ENCODE measurements around the gene FDX2. TPM values are rescaled to one million over a fixed set of nuclear protein-coding genes. Genes with fewer than 3 reads are reported as not detected.
A peak's percentile ranks its signal among the peaks of the same experiment; 100 is the strongest.

The FDX2 gene
- total and polyA plus RNA-seq, 4 donors, result 5.8 to 18.7 (median 10.0) TPM

DNA sequence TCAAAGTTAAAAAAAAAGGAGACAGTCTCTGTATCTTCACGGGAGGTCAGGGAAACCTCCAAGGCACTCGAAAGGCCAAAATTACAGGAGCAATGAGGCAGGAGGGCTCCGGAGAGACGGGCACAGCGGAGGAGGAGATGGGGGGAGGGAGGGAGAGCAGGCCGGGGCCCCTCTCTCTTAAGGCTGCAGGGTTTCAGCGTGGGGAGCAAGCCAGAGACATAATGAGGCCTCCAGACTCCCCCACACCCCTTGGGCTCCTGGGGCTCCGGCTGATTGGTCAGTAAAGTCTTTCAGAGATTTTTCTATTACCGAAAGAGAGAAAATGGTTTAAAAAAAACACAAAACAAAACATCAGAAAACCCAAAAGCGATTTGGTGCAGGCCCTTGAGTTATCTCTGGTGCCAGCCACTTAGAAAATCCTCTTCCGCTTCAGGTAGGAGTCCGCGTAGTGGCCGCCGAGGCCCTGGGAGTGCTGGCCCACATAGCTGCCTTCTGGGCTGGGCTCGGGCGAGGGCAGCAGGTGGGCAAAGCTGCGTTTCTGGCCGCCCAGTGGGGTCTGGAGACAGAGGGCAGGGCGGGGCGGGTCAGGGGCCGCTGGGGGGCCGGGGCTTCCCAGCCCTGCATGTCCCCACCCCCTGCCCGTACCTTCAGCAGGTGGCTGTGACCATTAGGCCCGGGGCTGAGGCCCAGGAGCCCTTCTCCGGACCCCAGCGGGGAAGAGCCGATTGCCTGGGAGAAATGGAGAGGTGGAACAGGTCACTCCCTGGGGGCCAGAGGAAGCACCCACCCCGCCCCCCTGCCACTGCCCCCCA is 1.4 kb upstream of the FDX2 start (continued):
- TF ChIP-seq FOXA2 (IDR thresholded peaks at IDR 0.05) (no peak), HNF4A (conservative IDR thresholded peaks at IDR 0.05) (no peak), HNF4G (IDR thresholded peaks at IDR 0.05) (no peak), NR2F2 (IDR thresholded peaks at IDR 0.05) (no peak)
- TF ChIP-seq, protein P1, sequence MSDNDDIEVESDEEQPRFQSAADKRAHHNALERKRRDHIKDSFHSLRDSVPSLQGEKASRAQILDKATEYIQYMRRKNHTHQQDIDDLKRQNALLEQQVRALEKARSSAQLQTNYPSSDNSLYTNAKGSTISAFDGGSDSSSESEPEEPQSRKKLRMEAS (IDR thresholded peaks at IDR 0.05), result no peak

DNA sequence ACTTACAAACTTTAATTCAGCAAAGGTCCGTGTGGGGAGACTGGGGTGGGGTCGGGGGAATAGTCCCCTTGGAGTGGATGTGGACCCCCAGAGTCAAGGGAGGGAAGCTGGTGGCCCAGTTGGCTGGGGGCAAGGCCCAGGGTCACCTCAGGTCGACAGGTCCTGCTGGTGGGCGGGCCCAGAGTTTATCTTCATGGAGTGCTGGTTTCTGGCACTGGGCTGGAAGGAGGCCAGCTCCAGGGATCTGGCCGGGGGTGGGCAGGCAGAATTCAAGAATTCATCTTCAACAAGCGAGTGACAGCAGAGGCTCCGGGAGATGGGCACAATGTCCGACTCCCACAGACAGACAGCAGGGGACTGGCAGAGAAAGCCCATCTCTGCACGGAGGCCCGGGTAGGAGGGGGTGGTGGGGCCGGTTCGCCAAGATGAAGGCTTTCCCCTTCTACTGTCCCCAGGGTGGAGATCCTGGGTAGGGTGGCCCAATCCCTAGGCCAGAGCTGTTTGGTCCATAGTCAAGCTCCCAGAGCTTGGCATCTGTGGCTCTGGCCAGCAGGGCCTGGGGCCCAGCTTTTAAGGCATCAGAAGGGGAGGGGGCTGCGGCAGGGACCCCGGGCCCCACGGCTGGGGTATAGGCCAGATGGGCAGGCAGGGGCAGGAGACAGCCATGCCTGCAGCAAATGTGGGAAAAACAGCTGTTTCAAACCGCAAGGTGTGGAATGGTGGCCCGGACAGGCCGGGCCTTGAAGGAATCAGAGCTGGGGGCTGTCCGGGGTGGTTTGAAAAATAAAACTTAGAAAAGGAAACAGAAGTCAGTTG is 622 bp upstream of the FDX2 start:
- Histone ChIP-seq H3K9ac (ENCODE audit: low read depth in 1 of 2, low read length in 2 of 2) (no peak overlapping the region), H3K9me3 (ENCODE audit: control insufficient read depth in 4 of 4, low read length in 3 of 4) (no peaks in the 10 kb centered on the region), H3K4me3 (ENCODE audit: low read depth in 1 of 3, low read length in 3 of 3) (no peak overlapping the region), H3K27ac (ENCODE audit: low read depth in 1 of 2, low read length in 2 of 2) (no peak overlapping the region), H3K36me3 (ENCODE audit: control insufficient read depth in 4 of 4, insufficient read depth in 3 of 4, low read depth in 1 of 4, low read length in 3 of 4) (peaks cover 13 to 34% (median 18%) of the 10 kb centered on the region in 4 donors), H3K4me1 (ENCODE audit: control insufficient read depth in 4 of 4, insufficient read depth in 4 of 4, low read length in 3 of 4) (peaks cover 3 to 17% (median 9%) of the 10 kb centered on the region in 4 donors), H3K27me3 (ENCODE audit: control insufficient read depth in 4 of 4, insufficient read depth in 4 of 4, low read length in 3 of 4) (no peaks in the 10 kb centered on the region)
- no peak for TF ChIP-seq EGR1 (IDR thresholded peaks at IDR 0.05; ENCODE audit: low read depth in 2 of 2)
- no peak for TF ChIP-seq FOXA1 (IDR thresholded peaks at IDR 0.05)
- TF ChIP-seq HNF4G (IDR thresholded peaks at IDR 0.05), result no peak
- no peak for TF ChIP-seq GABPA (IDR thresholded peaks at IDR 0.05 in 1 of 2, conservative IDR thresholded peaks at IDR 0.05 in 1 of 2)
- TF ChIP-seq, protein P2, sequence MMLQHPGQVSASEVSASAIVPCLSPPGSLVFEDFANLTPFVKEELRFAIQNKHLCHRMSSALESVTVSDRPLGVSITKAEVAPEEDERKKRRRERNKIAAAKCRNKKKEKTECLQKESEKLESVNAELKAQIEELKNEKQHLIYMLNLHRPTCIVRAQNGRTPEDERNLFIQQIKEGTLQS (IDR thresholded peaks at IDR 0.05), result no peak
- no peak for TF ChIP-seq HNF4A (conservative IDR thresholded peaks at IDR 0.05)
- no peak for TF ChIP-seq RAD21 (IDR thresholded peaks at IDR 0.05)
- TF ChIP-seq TAF1 (conservative IDR thresholded peaks at IDR 0.05), result no peak
- TF ChIP-seq, protein P3, sequence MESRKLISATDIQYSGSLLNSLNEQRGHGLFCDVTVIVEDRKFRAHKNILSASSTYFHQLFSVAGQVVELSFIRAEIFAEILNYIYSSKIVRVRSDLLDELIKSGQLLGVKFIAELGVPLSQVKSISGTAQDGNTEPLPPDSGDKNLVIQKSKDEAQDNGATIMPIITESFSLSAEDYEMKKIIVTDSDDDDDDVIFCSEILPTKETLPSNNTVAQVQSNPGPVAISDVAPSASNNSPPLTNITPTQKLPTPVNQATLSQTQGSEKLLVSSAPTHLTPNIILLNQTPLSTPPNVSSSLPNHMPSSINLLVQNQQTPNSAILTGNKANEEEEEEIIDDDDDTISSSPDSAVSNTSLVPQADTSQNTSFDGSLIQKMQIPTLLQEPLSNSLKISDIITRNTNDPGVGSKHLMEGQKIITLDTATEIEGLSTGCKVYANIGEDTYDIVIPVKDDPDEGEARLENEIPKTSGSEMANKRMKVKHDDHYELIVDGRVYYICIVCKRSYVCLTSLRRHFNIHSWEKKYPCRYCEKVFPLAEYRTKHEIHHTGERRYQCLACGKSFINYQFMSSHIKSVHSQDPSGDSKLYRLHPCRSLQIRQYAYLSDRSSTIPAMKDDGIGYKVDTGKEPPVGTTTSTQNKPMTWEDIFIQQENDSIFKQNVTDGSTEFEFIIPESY (IDR thresholded peaks at IDR 0.05), result no peak
- TF ChIP-seq, protein P4, sequence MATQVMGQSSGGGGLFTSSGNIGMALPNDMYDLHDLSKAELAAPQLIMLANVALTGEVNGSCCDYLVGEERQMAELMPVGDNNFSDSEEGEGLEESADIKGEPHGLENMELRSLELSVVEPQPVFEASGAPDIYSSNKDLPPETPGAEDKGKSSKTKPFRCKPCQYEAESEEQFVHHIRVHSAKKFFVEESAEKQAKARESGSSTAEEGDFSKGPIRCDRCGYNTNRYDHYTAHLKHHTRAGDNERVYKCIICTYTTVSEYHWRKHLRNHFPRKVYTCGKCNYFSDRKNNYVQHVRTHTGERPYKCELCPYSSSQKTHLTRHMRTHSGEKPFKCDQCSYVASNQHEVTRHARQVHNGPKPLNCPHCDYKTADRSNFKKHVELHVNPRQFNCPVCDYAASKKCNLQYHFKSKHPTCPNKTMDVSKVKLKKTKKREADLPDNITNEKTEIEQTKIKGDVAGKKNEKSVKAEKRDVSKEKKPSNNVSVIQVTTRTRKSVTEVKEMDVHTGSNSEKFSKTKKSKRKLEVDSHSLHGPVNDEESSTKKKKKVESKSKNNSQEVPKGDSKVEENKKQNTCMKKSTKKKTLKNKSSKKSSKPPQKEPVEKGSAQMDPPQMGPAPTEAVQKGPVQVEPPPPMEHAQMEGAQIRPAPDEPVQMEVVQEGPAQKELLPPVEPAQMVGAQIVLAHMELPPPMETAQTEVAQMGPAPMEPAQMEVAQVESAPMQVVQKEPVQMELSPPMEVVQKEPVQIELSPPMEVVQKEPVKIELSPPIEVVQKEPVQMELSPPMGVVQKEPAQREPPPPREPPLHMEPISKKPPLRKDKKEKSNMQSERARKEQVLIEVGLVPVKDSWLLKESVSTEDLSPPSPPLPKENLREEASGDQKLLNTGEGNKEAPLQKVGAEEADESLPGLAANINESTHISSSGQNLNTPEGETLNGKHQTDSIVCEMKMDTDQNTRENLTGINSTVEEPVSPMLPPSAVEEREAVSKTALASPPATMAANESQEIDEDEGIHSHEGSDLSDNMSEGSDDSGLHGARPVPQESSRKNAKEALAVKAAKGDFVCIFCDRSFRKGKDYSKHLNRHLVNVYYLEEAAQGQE (IDR thresholded peaks at IDR 0.05), result no peak
- TF ChIP-seq JUND (IDR thresholded peaks at IDR 0.05), result no peak
- TF ChIP-seq, protein P1 (IDR thresholded peaks at IDR 0.05), result no peak
- TF ChIP-seq, protein P5, sequence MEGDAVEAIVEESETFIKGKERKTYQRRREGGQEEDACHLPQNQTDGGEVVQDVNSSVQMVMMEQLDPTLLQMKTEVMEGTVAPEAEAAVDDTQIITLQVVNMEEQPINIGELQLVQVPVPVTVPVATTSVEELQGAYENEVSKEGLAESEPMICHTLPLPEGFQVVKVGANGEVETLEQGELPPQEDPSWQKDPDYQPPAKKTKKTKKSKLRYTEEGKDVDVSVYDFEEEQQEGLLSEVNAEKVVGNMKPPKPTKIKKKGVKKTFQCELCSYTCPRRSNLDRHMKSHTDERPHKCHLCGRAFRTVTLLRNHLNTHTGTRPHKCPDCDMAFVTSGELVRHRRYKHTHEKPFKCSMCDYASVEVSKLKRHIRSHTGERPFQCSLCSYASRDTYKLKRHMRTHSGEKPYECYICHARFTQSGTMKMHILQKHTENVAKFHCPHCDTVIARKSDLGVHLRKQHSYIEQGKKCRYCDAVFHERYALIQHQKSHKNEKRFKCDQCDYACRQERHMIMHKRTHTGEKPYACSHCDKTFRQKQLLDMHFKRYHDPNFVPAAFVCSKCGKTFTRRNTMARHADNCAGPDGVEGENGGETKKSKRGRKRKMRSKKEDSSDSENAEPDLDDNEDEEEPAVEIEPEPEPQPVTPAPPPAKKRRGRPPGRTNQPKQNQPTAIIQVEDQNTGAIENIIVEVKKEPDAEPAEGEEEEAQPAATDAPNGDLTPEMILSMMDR (IDR thresholded peaks at IDR 0.05; ENCODE audit: low read depth, low read length, missing input control), result no peak
- TF ChIP-seq SP1 (IDR thresholded peaks at IDR 0.05), result no peak
- TF ChIP-seq FOXA2 (IDR thresholded peaks at IDR 0.05), result no peak
- no peak for TF ChIP-seq YY1 (IDR thresholded peaks at IDR 0.05)
- WGBS, result 77% methylated on average over 19 of the region's 19 CpGs
- DNase-seq (ENCODE audit: low spot score), result peak; percentile 76
